ENCODE measurements around the gene VWC2.
A peak's percentile ranks its signal among the peaks of the same experiment; 100 is the strongest.

VWC2 gene

DNA sequence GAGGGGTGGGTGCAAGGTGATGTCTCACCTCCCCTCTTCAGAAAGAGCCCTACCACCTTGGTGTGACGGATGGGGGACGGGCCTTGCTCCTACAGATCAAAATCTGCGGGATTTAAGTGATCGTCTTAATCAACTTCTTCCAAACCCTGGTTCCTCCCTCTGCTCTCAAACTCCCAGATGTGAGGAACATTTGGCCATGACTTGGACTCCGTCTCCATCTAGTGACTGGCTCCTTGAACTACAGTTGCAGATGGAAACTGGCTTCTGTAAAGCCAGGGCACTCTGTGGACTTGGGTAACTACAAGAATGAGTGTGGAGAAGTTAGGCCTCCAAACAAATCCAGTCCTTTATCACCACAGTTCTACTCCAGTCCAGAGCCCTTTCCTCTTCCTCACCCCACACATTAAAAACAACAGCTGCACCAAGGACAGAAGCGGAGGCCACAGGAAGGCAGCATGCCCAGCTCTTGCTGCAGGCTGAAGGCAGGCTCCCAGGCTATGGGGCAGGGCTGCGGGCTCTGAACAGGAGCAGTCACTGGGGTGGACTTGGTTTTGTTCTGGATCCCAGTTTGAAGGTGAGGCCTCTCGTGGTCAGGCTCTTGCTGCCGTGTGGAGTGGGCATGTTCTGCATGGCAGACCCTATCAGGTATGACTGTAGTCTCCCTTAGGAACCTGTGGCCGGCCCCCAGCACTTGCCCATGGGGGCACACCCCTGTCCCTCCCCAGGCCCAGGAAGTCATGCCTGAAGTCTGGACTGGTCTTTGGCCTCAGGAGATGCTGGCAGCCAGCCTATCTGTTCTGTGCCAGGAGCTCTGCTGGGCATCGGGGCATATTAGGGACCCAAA is 79.4 kb downstream of the VWC2 start:
- peak; percentile 4 for DNase-seq

GRCh38 chr7:49855281-49855980 is 82.0 kb downstream of the VWC2 start:
- no peak for DNase-seq

- no peak for DNase-seq
These were observed 86.9 kb downstream of the VWC2 start for GRCh38 chr7:49860293-49860692.

- no peak for DNase-seq
These were observed 92.8 kb downstream of the VWC2 start for GRCh38 chr7:49866076-49866735.

DNA sequence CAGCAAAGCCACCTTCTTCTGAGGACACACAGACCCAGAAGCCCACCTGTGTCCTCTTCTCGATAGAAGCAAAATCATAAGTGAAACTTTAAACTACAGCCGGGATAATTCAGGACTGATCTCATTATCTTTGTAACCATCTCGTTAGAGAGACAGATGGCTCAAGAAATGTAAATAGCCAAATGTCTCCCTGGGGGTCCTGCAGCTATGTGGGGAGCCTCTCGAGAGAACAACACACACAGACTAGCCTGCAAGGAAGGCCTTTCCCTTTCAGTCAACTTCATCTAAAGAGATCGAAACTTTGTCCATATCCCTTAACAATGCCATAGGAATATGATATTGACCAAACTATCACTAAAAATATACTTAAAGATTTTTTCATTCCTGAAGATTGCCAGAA is 93.5 kb downstream of the VWC2 start:
- DNase-seq, result no peak

DNA sequence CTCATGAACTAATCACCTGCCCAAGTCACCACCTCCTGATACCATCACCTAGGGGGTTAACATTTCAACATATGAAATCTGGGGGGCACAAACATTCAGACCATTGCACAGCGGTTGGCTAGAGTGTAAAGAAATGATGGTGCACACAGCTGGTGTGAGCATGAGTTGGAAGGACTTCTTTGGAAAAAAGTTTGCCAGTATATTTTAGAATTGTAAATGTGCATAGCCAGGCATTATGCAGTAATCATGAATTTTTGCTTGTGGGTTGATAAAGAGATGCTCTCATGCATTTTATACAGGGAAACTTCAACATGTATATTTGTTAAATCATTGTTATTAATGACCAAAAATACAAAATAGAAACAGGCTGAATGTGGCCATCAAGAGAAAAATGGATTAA is 100.0 kb downstream of the VWC2 start:
- DNase-seq, result no peak

- DNase-seq, result no peak
These were observed 101.9 kb downstream of the VWC2 start for GRCh38 chr7:49875336-49875735.

DNA sequence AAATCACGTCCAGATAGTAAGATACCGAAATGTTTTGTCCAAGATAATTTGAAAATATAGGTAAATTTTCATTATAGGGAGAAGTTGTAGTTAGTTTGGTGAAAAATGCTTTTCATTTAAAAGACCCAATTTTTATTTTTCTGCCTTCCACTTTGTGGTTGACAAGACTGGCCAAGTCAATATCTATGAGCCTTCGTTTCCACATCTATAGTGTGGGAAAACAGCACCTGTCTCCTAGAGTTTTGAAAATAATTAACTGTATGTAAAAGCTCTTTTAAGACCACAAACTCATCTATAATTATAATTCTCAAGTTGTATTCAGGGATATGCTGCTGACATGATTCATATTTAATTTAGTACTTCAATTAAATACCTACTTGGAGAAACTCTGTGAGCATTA is 102.8 kb downstream of the VWC2 start:
- DNase-seq, result no peak

- no peak for DNase-seq
These were observed 104.7 kb downstream of the VWC2 start for GRCh38 chr7:49878089-49878488.

DNA sequence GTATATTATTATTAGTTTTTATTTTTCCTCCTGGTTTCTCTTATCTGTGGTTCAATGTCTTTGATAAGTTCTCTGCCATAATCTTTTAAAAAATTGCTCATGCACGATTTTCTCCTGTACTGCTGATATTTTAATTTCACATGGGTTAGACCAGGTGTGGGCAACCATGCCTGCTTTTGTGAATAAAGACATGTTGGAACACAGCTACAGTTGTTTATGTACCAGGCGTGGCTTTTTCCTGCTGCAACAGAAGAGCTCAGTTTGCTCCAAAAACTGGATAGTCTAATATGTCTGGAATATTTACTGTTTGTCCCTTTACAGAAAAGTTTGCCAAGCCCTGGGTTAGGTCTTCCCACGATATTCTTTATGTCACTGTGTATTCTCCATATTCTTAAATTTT is 105.2 kb downstream of the VWC2 start:
- no peak for DNase-seq

GRCh38 chr7:49883933-49884332 is 110.5 kb downstream of the VWC2 start:
- no peak for DNase-seq

GRCh38 chr7:49885593-49886285 is 112.3 kb downstream of the VWC2 start:
- no peak for DNase-seq

- DNase-seq, result no peak
These were observed 119.0 kb downstream of the VWC2 start for GRCh38 chr7:49892481-49892880.

GRCh38 chr7:49893131-49893530 is 119.7 kb downstream of the VWC2 start:
- no peak for DNase-seq

- no peak for DNase-seq
These were observed 121.1 kb downstream of the VWC2 start for GRCh38 chr7:49894543-49894942.

GRCh38 chr7:49911909-49912308 is 138.5 kb downstream of the VWC2 start:
- no peak for DNase-seq

- DNase-seq, result no peak
These were observed 153.3 kb downstream of the VWC2 start for GRCh38 chr7:49926720-49927119.

DNA sequence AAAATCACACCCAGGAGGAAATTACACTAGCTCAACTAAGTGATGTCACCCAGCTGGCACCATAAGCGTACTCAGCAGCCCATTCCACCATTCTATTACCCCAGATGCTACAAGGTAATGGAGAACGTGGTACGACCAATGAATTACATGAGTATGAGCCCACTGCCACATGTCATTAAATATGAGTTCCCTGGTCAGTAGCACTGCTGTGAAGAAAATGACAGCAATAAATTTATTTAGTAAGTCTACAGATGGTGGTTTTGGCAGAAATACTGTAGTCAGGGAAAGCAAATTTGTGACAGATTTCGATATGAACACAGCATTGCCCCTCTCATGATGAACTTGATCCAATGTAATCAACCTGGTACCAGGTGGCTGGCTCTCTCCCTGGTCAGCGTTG is 154.2 kb downstream of the VWC2 start:
- no peak for DNase-seq

DNA sequence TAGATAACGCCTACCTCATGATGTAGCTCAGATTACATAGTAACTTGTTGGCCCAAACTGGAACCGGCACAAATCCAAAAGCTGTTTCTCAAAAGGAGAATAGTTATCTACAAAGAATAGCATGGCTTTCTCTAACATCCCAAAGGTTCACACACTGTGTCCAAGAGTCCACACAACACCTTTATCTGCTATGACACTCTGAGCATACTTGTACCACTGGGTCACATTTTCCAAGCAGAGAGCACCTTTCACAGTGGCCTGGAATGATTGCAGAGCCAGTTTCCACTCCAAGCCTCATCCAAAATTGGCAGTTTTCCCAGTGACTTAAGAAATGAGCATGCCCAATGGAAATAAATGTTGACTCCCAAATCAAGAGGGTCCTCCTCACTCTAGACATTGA is 155.3 kb downstream of the VWC2 start:
- no peak for DNase-seq

- DNase-seq, result no peak
These were observed 158.2 kb downstream of the VWC2 start for GRCh38 chr7:49931627-49932026.

DNA sequence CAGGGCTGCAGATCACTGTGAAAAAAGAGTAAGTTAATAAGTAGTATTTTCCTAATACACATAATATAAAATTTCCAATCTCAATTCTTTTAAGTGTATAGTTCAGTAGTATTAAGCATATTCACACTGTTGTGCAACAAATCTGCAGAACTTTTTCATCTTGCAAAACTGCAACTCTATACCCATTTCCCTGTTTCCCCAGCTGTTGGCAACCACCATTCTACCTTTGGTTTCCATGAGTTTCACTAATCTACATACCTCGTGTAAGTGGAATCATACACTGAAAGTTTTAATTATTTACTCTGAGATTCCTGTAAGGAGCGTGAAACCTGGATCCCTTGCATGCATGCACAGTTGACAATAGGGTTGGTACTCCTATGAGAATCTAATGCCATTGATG is 164.2 kb downstream of the VWC2 start:
- DNase-seq, result no peak
